ENCODE data around the gene MBOAT2.
"Not testable (repeated sequence)": the region's sequence is repeated elsewhere in the genome, so short reads cannot be mapped to it uniquely, and the experiment has no call there.

DNA sequence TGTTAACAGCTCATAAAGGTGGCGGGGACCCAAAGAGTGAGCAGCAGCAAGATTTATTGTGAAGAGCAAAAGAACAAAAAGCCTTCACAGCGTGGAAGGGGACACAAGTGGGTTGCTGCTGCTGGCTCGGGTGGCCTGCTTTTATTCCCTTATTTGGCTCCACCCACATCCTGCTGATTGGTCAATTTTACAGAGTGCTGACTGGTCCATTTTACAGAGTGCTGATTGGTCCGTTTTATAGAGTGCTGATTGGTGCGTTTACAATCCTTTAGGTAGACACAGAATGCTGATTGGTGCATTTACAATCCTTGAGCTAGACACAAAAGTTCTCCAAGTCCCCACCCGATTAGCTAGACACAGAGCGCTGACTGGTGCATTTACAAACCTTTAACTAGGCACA is 100.7 kb downstream of the MBOAT2 start:
- not testable (repeated sequence) for TF ChIP-seq POLR2A (IDR thresholded peaks at IDR 0.05)
- TF ChIP-seq, protein P1, sequence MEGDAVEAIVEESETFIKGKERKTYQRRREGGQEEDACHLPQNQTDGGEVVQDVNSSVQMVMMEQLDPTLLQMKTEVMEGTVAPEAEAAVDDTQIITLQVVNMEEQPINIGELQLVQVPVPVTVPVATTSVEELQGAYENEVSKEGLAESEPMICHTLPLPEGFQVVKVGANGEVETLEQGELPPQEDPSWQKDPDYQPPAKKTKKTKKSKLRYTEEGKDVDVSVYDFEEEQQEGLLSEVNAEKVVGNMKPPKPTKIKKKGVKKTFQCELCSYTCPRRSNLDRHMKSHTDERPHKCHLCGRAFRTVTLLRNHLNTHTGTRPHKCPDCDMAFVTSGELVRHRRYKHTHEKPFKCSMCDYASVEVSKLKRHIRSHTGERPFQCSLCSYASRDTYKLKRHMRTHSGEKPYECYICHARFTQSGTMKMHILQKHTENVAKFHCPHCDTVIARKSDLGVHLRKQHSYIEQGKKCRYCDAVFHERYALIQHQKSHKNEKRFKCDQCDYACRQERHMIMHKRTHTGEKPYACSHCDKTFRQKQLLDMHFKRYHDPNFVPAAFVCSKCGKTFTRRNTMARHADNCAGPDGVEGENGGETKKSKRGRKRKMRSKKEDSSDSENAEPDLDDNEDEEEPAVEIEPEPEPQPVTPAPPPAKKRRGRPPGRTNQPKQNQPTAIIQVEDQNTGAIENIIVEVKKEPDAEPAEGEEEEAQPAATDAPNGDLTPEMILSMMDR (IDR thresholded peaks at IDR 0.05) = not testable (repeated sequence)
